HG02885 (cell line): ENCODE data around the gene KRTAP10-12.

Experiments
- ATAC-seq: cut with Tn5 transposase; IDR thresholded peaks from one replicate; pipeline ENCODE4 v1.9.1; 2021; ENCODE audit warnings: mild to moderate bottlenecking; ENCODE audit not compliant: unreplicated experiment, poor library complexity

The KRTAP10-12 gene

DNA sequence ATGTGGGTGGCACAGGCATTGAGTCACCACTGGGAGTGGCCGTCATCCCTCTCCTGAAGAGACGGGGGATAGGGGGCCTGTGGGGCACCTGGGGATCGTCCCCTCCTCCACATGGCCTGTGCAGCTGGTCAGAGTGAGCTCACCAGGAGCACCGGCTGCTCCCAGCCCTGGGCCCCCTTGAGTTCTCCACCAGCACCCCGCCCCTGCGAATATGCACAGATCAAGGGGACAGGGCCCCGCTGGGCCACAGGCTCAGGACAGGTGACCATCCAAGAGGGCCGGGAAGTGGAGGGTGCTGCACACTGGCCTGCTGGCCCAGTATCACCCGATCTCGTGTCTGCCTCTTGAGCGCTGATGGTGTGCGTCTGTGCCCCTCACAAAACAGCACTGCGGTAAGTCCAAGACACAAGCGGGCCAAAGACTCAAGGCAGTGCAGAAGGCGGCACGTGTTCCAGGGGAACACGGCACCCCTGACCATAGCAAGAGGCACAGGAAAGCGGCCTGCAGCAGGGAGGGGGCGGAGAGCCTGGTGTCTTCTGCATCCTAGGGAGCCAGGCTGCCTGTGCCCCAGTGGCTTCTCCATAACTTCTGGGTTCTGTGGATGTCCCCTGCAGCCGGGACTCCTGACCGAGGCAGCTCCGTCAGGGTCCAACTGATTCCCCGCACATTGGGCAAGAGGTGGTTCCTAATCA lies 32.5 kb downstream of the KRTAP10-12 start:
- no peak for ATAC-seq

DNA sequence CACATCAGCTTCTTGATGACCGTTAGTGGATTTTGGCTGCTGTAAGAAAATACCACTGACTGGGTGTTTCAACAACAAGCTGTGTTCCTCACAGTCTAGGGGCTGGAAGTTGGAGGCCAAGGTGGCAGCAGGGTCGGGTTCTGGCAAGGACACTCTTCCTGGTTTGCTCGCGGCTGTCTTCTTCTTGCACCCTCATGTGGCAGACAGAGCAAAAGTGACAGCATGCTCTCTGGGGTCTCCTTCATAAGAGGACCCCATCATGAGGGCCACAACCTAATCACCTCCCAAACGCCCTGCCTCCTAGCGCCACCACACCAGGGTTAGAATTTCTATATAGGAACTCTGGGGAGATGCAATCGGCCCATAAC lies 33.0 kb downstream of the KRTAP10-12 start:
- ATAC-seq = no peak

- no peak for ATAC-seq
These were observed 34.1 kb downstream of the KRTAP10-12 start for GRCh38 chr21:44730951-44731579.

GRCh38 chr21:44732263-44732662 lies 35.3 kb downstream of the KRTAP10-12 start:
- no peak for ATAC-seq

DNA sequence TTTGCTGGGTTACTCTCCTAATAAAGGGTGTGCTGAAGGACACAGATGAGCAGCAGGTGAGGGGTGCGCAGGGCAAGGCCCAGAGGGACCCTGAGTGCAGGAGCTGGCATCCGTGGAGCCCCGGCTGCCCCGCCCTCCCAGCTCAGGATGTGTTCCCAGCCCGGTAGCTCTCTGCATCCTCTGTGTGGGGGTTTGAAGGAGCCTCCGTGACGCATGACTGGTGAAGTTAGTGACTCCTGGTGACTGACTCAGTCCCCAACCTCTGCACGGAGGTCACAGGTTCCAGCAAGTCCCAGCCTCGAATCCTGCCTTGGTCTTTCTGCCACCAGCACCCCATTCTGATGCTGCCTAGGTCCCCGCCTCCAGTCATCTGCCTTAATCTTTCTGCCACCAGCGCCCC lies 36.0 kb downstream of the KRTAP10-12 start:
- no peak for ATAC-seq

DNA sequence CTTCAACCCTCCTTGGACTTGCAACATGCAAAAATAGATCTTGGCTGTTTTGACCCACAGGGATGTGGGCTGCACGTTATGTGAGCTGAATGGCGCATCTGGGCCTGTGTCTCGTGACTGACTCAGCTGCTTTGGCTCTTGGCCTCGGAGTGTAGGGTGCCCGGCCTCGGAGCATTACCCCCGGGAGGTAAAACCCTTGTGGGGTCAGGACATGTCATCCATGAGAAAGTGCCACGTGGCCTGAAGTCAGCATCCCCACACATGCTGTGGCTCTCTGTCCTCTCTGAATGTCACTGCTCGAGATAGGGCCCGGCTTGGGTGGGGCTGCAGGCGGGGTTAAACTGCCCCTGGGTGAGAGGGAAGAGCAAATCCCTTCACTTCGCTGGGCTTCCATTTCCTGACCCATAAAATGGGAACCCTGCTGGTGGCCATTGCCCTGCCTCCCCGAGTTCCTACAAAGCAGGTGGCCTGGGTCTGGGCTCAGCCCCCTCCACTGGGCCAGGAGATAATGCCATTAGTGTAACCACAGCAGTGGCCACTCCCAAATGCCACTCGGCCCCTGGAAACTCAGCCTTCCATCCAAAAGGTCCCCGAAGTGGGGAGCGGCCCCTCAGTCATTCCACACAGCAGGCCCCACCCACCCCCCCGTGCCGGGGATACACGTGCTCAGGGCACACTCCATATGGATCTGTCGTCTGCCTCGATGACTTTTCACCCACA lies 37.2 kb downstream of the KRTAP10-12 start:
- no peak for ATAC-seq

DNA sequence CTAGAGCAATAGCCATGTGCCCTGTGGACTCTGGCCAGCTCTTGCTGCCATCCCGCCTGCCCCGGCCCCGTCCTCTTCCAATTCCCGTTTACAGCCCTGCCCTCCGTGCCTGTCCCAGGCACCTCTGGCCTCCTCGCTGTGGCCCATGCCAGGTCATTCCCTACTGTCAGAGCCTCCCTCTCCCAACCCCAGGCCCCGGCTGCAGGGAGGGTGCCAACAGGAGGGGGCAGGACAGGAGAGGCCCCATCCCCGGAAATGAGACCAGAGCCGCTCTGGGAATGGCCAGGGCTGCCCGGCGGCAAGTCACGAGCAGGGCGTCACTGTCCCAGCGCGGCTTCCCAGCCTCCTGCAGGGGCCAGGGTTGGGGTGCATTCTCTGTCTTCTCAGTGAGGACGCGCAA lies 37.9 kb downstream of the KRTAP10-12 start:
- no peak for ATAC-seq

DNA sequence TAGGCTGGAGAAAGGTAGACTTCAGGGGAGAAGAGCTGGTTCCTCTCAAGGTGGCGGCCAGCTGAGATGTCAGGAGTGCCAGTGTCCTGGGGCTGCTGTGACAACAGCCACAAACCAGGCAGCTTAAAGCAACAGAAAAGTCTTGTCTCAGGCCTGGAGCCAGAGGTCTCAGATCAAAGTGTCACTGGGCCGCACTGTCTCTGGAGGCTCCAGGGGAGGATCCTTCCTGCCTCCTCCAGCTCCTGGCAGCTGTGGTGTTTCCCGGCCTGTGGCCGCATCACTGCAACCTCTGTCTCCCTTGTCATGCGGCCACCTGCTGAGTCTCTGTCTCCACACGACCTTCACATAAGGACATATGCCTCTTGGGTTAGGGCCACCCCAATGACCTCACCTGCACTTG lies 38.8 kb downstream of the KRTAP10-12 start:
- ATAC-seq = no peak

DNA sequence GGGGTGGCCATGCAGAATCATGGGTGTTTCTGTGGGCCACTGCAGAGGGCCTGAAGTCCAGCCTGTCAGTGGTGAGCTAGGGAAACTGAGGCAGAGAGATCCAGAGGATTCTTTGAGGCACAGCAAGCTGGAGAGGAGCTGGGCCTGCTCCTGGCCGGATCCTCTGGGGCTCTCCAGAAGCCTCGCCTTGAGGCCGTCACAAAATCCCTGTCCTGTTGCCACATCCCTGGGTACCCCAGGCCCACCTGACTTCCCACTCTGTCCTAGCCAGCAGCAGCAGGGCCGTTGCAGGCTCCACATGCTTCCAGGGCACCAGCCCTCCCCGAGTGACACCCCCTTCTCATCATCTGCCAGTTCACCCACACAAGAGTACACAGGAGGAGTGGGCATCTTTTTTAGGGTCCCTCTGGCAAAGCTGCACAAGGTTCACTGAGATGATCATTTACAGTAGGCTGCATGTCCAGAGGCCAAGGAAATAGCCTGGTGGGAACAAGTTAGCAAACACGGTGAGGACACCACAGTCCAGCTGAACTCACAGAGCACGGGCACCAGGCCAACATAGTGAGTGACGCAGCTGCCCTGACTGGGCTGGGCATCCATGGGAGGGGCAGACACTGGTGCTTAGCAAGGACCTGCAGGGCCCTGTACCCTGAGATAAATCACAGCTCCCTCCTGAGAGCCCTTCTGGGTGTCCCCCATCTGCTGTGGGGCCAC lies 39.5 kb downstream of the KRTAP10-12 start:
- ATAC-seq = no peak

- ATAC-seq = no peak
These were observed 40.9 kb downstream of the KRTAP10-12 start for GRCh38 chr21:44737706-44738354.

DNA sequence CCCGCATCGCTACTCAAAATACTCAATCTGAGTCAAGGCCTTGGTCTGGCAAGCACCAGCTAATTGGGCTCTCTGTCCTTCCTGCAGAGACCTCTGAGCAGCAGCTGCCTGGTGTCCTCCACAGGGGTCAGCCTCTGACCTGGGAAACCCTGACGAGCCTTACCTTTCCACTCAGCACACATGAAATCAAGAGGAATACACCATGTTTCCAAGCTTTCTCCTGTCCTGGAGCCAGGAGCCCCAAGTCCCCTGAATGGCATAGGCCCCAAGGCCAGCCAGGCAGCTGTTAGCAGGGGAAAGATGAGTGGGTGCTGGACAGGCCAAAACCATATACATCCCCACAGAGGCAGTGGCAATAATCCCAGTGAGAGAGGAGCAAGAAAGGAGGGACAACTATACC lies 41.6 kb downstream of the KRTAP10-12 start:
- ATAC-seq = no peak

GRCh38 chr21:44739316-44739715 lies 42.3 kb downstream of the KRTAP10-12 start:
- ATAC-seq = no peak

GRCh38 chr21:44740742-44741141 lies 43.8 kb downstream of the KRTAP10-12 start:
- ATAC-seq = no peak

DNA sequence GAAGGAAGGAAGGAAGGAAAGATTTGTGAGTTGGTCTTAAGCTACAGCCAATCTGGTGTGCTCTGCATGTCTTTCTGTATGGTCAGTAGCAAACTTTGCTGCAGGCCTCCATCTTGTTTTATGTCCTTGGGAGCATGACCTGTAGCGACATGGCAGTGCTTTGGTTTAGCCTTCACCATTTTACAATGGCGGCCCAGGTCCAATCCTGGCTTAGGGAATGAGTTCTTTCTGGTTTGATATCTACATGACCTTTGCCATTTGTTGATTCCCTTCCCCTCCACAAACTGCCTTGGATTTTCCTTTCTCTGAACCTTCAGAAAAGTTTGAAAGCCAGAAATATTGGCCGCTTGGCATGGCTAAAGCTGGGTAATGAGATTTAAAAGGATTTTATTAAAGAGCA lies 44.9 kb downstream of the KRTAP10-12 start:
- ATAC-seq = no peak

DNA sequence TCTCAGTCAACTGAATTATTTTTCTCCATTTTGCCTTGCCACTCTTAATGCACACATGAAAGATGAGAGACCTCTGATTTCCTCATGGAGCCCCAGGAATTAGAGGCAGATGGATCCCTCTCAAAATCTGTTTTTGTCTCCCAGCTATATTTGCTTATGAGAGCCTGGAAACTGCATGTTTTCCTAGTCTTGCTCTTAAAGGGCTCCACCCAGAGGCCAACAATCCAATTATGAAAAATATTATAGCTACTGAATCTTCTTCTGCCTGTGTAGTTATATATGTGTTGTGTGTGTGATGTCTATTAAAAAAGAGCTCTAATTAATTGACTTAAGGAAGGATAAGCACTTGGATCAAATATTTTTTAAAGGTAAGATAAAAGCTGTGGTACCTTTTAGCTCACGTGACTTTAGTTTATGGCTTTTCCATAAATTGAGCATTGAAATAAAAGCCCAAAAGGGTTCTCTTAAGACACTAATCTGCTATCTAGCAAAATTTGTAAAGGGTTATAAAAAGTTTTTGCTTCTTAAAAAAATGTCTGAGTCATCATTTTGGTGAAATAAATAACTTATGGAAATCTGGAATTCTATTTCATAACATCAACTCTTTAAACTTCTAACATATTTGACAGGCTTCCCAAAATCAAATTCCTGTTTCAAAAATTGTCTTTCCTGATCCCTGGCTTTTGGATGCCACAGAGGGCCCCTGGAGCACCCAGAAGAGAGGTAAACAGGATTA lies 45.6 kb downstream of the KRTAP10-12 start:
- ATAC-seq = no peak
